H1 (cell line): ENCODE data around the gene XRCC6. TPM values are rescaled to one million over a fixed set of nuclear protein-coding genes. Genes with fewer than 3 reads are reported as not detected.

Experiments used
- CBX5 ChIP-seq: fragments of 300-800, 300-1000 bp; sonication (generic); IDR thresholded peaks from 2 replicates; pipeline ENCODE4 v1.7.1; 2016; ENCODE audit warnings: antibody characterized with exemption, low read length, low read depth
- CHD1 ChIP-seq: IDR thresholded peaks from 2 replicates; pipeline ENCODE4 v1.6.1; 2012; ENCODE audit warnings: low read depth, low read length, improper control_type of control experiment
- GABPA ChIP-seq: IDR thresholded peaks from 2 replicates; pipeline ENCODE4 v1.6.1; 2011; ENCODE audit warnings: mild to moderate bottlenecking, low read length, moderate library complexity, borderline replicate concordance; ENCODE audit not compliant: insufficient read depth
- HDAC2 ChIP-seq, 2 experiments: fragments of 300-600 bp in 1 of 2; sonication (generic) in 1 of 2; IDR thresholded peaks; 2 replicates each; pipeline ENCODE4 v1.6.1; 2011 to 2012; ENCODE audit warnings: low read depth in 2 of 2, low read length in 2 of 2, mild to moderate bottlenecking in 2 of 2, moderate library complexity in 2 of 2, borderline replicate concordance in 1 of 2, inconsistent platforms in 1 of 2
- PHF8 ChIP-seq: fragments of 200-600 bp; sonication (generic); conservative IDR thresholded peaks from 2 replicates; pipeline ENCODE4 v1.7.1; 2012; ENCODE audit warnings: low read depth, mild to moderate bottlenecking, inconsistent platforms, low read length, moderate library complexity
- POLR2AphosphoS5 ChIP-seq: IDR thresholded peaks from 2 replicates; pipeline ENCODE4 v1.6.1; 2011; ENCODE audit warnings: low read depth, low read length
- TAF7 ChIP-seq: optimal IDR thresholded peaks from 2 replicates; pipeline ENCODE3; 2011; ENCODE audit warnings: low read depth, mild to moderate bottlenecking, inconsistent platforms, low read length, moderate library complexity, borderline replicate concordance
- polyA plus RNA-seq, 7 experiments: library from polyadenylated mRNA; depleted of rRNA in 3 of 7; stranded (reverse) in 5 of 7; unstranded in 2 of 7; fragments of >200 nt in 5 of 7; fragments of 200-250 nt in 2 of 7; gene quantifications; 1 replicate in 5 of 7; 2 replicates in 1 of 7; 4 replicates in 1 of 7; pipeline versions ENCODE4 v1.2.1 to v1.2.3, GENCODE V29; 2011 to 2013; ENCODE audit warnings: missing spikeins in 2 of 7, mixed read lengths in 2 of 7
- total RNA-seq: library from RNA; stranded (reverse); fragmentation: NEBNext Ultra II Directional; extraction: Animal tissue kit (Norgen Biotek cat#: 25700); gene quantifications from 2 replicates; pipeline ENCODE4 v1.2.1, GENCODE V29; 2021

Gene XRCC6
- total and polyA plus RNA-seq, 2 of the 8 experiments (the other 6 are each of a cell fraction or from before 2014, with no cell fraction given): 150 to 490 TPM

- no peak for TF ChIP-seq PHF8
- TF ChIP-seq POLR2AphosphoS5: no peak
- no peak for TF ChIP-seq CHD1
- TF ChIP-seq GABPA: no peak
- TF ChIP-seq CBX5: no peak
- no peak for TF ChIP-seq TAF7
- TF ChIP-seq HDAC2 (IDR thresholded peaks at IDR 0.05; ENCODE audit: borderline replicate concordance in 1 of 2, low read depth in 2 of 2, low read length in 2 of 2): no peak
Measured at GRCh38 chr22:41647771-41648170, 26.7 kb downstream of the XRCC6 start (continued).
